ENCODE measurements around the gene IMPDH1. TPM values are rescaled to one million over a fixed set of nuclear protein-coding genes. Genes with fewer than 3 reads are reported as not detected.

The IMPDH1 gene
- total and polyA plus RNA-seq, 9 of the 15 experiments (the other 6 are each of a cell fraction or from before 2014, with no cell fraction given), result 0.80 to 118 (median 64.3) TPM

GRCh38 chr7:128405471-128406313, 4.1 kb downstream of the IMPDH1 start (continued):
- no peak for TF ChIP-seq MTA3 (IDR thresholded peaks at IDR 0.05; ENCODE audit: borderline replicate concordance)
- no peak for TF ChIP-seq XRCC3 (IDR thresholded peaks at IDR 0.05)
- TF ChIP-seq REST (IDR thresholded peaks at IDR 0.05; ENCODE audit: borderline replicate concordance), result no peak
- 0 out of 2 replicates have a peak, but pooled peaks have one; percentile 71 for TF ChIP-seq REST (CRISPR knock-in tag; IDR thresholded peaks at IDR 0.05; ENCODE audit: low read depth)
- TF ChIP-seq TCFL5 (CRISPR knock-in tag; conservative IDR thresholded peaks at IDR 0.05), result no peak
- TF ChIP-seq RNF219 (CRISPR knock-in tag; IDR thresholded peaks at IDR 0.05), result no peak
